Naive thymus-derived CD8-positive, alpha-beta T cell (primary cell): Measurements from ENCODE around the gene WFDC13. TPM values are rescaled to one million over a fixed set of nuclear protein-coding genes. Genes with fewer than 3 reads are reported as not detected.
"Not testable (repeated sequence)": the region's sequence is repeated elsewhere in the genome, so short reads cannot be mapped to it uniquely, and the experiment has no call there.

ENCODE experiments used
- ATAC-seq, 2 donors: fragments of 150-1000 bp; cut with Tn5 transposase in 1 of 2; sonication (Bioruptor Pico), chemical (Tn5 transposase) in 1 of 2; 1 replicate in 1 of 2; 2 replicates in 1 of 2; pipeline ENCODE4 v1.10.0; 2021; ENCODE audit warnings: mild to moderate bottlenecking in 2 of 2, moderate library complexity in 2 of 2
- POLR2A ChIA-PET: fragments of 350-600 bp; sonication (Branson Sonifier 250); formaldehyde crosslinking; loops from one replicate; lab custom pipeline; 2021; ENCODE audit warnings: antibody characterized with exemption; lab: Charles Lee
- DNase-seq, 10 donors: peaks; one replicate each; pipeline versions ENCODE4 v3.0.0 to v3.0.0-alpha.2; 2020 to 2022
- H3K27ac Mint-ChIP-seq, 10 donors: one replicate each; pipeline ENCODE4 v1.8.0; 2020 to 2022; ENCODE audit warnings: mild to moderate bottlenecking in 10 of 10, mixed read lengths in 10 of 10, moderate library complexity in 4 of 10, inconsistent platforms in 1 of 10
- H3K27me3 Mint-ChIP-seq, 5 donors: one replicate each; pipeline ENCODE4 v1.8.0; 2021 to 2022; ENCODE audit warnings: mixed read lengths in 5 of 5
- H3K36me3 Mint-ChIP-seq, 3 donors: one replicate each; pipeline ENCODE4 v1.8.0; 2020 to 2022; ENCODE audit warnings: mixed read lengths in 3 of 3, mild to moderate bottlenecking in 2 of 3, inconsistent platforms in 1 of 3
- H3K4me1 Mint-ChIP-seq, 4 donors: one replicate each; pipeline ENCODE4 v1.8.0; 2021 to 2022; ENCODE audit warnings: mixed read lengths in 4 of 4
- H3K4me3 Mint-ChIP-seq, 10 donors: one replicate each; pipeline ENCODE4 v1.8.0; 2020 to 2022; ENCODE audit warnings: mild to moderate bottlenecking in 10 of 10, mixed read lengths in 10 of 10, moderate library complexity in 6 of 10, inconsistent platforms in 1 of 10
- H3K9me3 Mint-ChIP-seq, 9 donors: one replicate each; pipeline ENCODE4 v1.8.0; 2020 to 2022; ENCODE audit warnings: mixed read lengths in 9 of 9, mild to moderate bottlenecking in 3 of 9, inconsistent platforms in 1 of 9, moderate library complexity in 1 of 9
- polyA plus RNA-seq, 3 donors: library from polyadenylated mRNA; unstranded; fragments of 300-500 nt; fragmentation: Illumina TruSeq; gene quantifications; one replicate each; pipeline ENCODE4 v1.2.3, GENCODE V29; 2021
- total RNA-seq, 8 experiments: library from RNA in 2 of 8; stranded (reverse) in 2 of 8; gene quantifications; one replicate each; pipeline ENCODE4 v1.2.3 and lab custom pipeline; 2021 to 2026

WFDC13 gene
- total RNA-seq (not detected), polyA plus RNA-seq (not detected), total RNA-seq (lab: John Stamatoyannopoulos, UW) (0 reads per million in 6 experiments)

DNA sequence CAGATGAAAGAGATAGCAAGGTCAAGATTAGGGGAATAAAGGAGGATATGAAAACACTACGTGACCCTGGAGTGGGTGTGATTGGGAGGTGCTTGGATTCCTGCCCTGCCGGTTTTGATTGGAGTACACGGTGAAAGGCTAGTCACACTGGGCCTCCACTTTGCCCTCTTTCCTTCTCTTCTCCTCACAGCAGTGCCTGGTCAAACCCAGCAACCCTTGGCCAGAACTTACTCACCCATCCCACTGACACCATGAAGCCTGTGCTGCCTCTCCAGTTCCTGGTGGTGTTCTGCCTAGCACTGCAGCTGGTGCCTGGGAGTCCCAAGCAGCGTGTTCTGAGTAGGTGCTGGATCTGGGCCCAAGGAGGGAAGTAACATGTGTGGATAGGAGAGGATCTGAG lies at the start of gene WFDC13:
Gene WFDC13 (plus strand): TSS at position 166 of the 400 bp plus-strand sequence. CDS start 86 bp downstream, at position 252.
- no peaks in the 10 kb centered on the region for H3K9me3 Mint-ChIP-seq
- ATAC-seq (no peak), DNase-seq (no peak)
- H3K4me1 Mint-ChIP-seq: no peaks in the 10 kb centered on the region
- peaks cover 2 to 19% (median 15%) of the 10 kb centered on the region in 5 donors for H3K27me3 Mint-ChIP-seq
- H3K36me3 Mint-ChIP-seq: no peaks in the 10 kb centered on the region
- POLR2A ChIA-PET: no interaction called here
- no peak within 1 kb of the TSS for H3K4me3 Mint-ChIP-seq
- no peak within 1 kb of the TSS for H3K27ac Mint-ChIP-seq

GRCh38 chr20:45657038-45657437 lies 44.8 kb upstream of the WFDC13 start:
- ATAC-seq, H3K4me3 Mint-ChIP-seq, DNase-seq, H3K9me3 Mint-ChIP-seq, H3K36me3 Mint-ChIP-seq, H3K4me1 Mint-ChIP-seq, H3K27ac Mint-ChIP-seq, POLR2A ChIA-PET: not testable (repeated sequence)
- peaks cover 1 to 20% (median 6%) of the 10 kb centered on the region in 5 donors for H3K27me3 Mint-ChIP-seq

DNA sequence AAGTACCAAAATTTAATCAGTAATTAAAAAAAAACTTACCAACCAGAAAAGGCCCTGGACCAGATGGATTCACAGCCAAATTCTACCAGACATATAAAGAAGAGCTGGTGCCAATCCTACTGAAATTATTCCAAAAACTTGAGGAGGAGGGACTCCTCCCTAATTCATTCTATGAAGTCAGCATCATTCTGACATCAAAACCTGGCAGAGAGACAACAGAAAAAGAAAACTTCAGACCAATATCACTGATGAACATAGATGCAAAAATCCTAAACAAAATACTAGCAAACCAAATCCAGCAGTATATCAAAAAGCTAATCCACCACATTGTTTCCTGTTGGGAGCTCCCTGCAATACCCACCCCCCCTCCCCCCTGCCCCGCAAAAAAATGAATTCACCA lies 31.7 kb upstream of the WFDC13 start, which contains the start of gene WFDC11:
Gene WFDC11 (minus strand): TSS at position 101 of the 400 bp plus-strand sequence. CDS start 19,639 bp downstream, outside the sequence.
- Mint-ChIP-seq H3K36me3 (peaks cover 0 to 2% (median 0%) of the 10 kb centered on the region in 3 donors), H3K4me1 (no peaks in the 10 kb centered on the region), H3K27ac (no peak within 1 kb of the TSS), H3K9me3 (peaks cover 0 to 8% (median 2%) of the 10 kb centered on the region in 9 donors), H3K4me3 (no peak within 1 kb of the TSS), H3K27me3 (peaks cover 20 to 43% (median 28%) of the 10 kb centered on the region in 5 donors)
- no peak for ATAC-seq
- DNase-seq: no peak
- POLR2A ChIA-PET: interaction anchor here (0.6 kb wide), 1 partner anchor 142 kb away, joined by 4 read pairs; no protein-coding TSS in a partner anchor

DNA sequence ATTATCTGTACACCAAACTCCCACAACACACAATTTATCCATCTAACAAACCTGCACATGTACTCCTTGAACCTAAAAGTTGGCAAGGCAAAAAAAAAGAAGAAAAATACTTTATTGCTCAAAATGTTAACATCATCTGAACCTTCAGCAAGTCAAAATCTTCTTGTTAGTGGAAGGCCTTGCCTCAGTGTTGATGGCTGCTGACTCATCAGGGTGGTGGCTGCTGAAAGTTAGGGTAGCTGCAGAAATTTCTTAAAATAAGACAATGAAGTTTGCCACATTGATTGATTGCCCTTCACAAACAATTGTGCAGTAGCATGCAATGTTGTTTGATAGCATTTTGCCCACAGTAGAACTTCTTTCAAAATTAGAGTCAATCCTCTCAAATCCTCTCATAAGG lies 29.1 kb upstream of the WFDC13 start:
- H3K4me1 Mint-ChIP-seq: no peaks in the 10 kb centered on the region
- no peak for DNase-seq
- ATAC-seq: no peak
- no peak overlapping the region for H3K27ac Mint-ChIP-seq
- H3K4me3 Mint-ChIP-seq: no peak overlapping the region
- H3K36me3 Mint-ChIP-seq: peaks cover 0 to 15% (median 2%) of the 10 kb centered on the region in 3 donors
- POLR2A ChIA-PET: no interaction called here
- peaks cover 9 to 26% (median 13%) of the 10 kb centered on the region in 9 donors for H3K9me3 Mint-ChIP-seq
- H3K27me3 Mint-ChIP-seq: peaks cover 11 to 42% (median 29%) of the 10 kb centered on the region in 5 donors

GRCh38 chr20:45679650-45680049 lies 22.2 kb upstream of the WFDC13 start:
- POLR2A ChIA-PET: no interaction called here
- H3K4me1 Mint-ChIP-seq: no peaks in the 10 kb centered on the region
- peaks cover 2 to 54% (median 14%) of the 10 kb centered on the region in 5 donors for H3K27me3 Mint-ChIP-seq
- H3K9me3 Mint-ChIP-seq: peaks cover 16 to 54% (median 37%) of the 10 kb centered on the region in 9 donors
- DNase-seq: no peak
- H3K27ac Mint-ChIP-seq: no peak overlapping the region
- peaks cover 0 to 41% (median 9%) of the 10 kb centered on the region in 3 donors for H3K36me3 Mint-ChIP-seq
- no peak for ATAC-seq
- H3K4me3 Mint-ChIP-seq: no peak overlapping the region

GRCh38 chr20:45685896-45686295 lies 15.9 kb upstream of the WFDC13 start:
- DNase-seq (no peak), ATAC-seq (no peak)
- H3K27ac Mint-ChIP-seq: no peak overlapping the region
- H3K4me3 Mint-ChIP-seq: no peak overlapping the region
- POLR2A ChIA-PET: no interaction called here
- H3K4me1 Mint-ChIP-seq: no peaks in the 10 kb centered on the region
- peaks cover 0 to 11% (median 0%) of the 10 kb centered on the region in 9 donors for H3K9me3 Mint-ChIP-seq
- H3K27me3 Mint-ChIP-seq: peaks cover 2 to 43% (median 9%) of the 10 kb centered on the region in 5 donors
- H3K36me3 Mint-ChIP-seq: no peaks in the 10 kb centered on the region

- H3K27me3 Mint-ChIP-seq: peaks cover 18 to 37% (median 27%) of the 10 kb centered on the region in 5 donors
- H3K4me1 Mint-ChIP-seq, H3K36me3 Mint-ChIP-seq, POLR2A ChIA-PET, H3K27ac Mint-ChIP-seq, H3K4me3 Mint-ChIP-seq, H3K9me3 Mint-ChIP-seq, DNase-seq, ATAC-seq: not testable (repeated sequence)
Measured at GRCh38 chr20:45693346-45693745, 8.5 kb upstream of the WFDC13 start.

- no peaks in the 10 kb centered on the region for H3K36me3 Mint-ChIP-seq
- peaks cover 0 to 6% (median 0%) of the 10 kb centered on the region in 9 donors for H3K9me3 Mint-ChIP-seq
- H3K4me1 Mint-ChIP-seq: no peaks in the 10 kb centered on the region
- H3K27me3 Mint-ChIP-seq: peaks cover 17 to 34% (median 25%) of the 10 kb centered on the region in 5 donors
- no peak for DNase-seq
- no peak overlapping the region for H3K4me3 Mint-ChIP-seq
- H3K27ac Mint-ChIP-seq: no peak overlapping the region
- ATAC-seq: no peak
- POLR2A ChIA-PET: no interaction called here
Measured at GRCh38 chr20:45695496-45695895, 6.3 kb upstream of the WFDC13 start.

DNA sequence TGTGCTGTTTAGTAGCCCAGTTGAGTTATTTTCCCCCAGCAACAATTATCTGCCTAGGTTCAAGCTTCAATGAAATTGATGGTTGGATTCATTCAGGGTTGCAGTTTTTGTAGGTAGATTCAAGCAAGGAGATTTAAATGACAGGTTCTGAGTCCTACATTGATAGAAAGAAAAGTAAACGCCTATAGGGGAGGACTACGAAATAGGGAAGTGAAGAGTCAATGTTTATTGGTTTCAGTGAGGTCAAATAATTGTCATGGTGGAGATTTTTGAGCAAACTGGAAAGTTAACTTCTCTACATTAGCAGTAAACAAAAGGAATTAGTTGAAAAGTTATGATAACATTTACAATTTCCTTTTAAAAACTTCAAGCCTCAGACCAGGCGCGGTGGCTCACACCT lies 734 bp upstream of the WFDC13 start:
- ATAC-seq (no peak), DNase-seq (no peak)
- H3K4me1 Mint-ChIP-seq: no peaks in the 10 kb centered on the region
- peaks cover 4 to 18% (median 17%) of the 10 kb centered on the region in 5 donors for H3K27me3 Mint-ChIP-seq
- POLR2A ChIA-PET: no interaction called here
- no peaks in the 10 kb centered on the region for H3K36me3 Mint-ChIP-seq
- H3K4me3 Mint-ChIP-seq: no peak overlapping the region
- H3K9me3 Mint-ChIP-seq: no peaks in the 10 kb centered on the region
- H3K27ac Mint-ChIP-seq: no peak overlapping the region

DNA sequence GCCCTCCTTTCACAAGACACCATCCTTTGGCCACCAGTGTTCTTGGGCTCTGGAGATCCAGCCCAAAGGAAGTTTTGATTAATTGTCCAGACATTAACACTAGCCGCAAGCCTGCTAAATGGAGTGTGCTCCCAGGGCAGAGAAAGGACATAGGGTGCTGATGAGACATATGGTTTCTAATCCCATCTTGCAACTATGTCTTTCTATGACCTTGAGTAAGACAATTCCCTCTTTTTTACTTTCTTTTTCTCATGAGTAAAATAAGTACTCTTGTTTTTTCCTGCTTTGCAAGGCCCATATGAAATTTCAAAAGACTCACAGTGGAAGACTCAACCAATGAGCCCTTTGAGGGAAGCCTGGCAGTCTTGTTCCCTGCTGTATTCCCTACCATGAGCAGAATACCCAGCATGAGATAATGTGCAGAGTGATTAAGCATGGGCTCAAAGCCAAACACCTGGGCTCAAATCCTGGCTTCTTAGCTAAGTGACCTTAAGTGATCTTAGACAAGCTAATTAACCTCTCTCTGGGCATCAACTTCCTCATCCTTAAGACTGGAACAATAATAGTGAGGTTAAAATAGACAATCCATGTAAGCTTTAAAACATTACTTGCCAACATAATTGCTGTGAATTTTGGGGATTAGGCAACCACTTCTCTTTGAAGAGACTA lies 3.3 kb downstream of the WFDC13 start, which contains the start of gene WFDC10B:
Gene WFDC10B (minus strand): TSS at position 51 of the 669 bp plus-strand sequence. CDS start 19,027 bp downstream, outside the sequence.
- Mint-ChIP-seq H3K27me3 (peaks cover 3 to 38% (median 24%) of the 10 kb centered on the region in 5 donors), H3K4me3 (no peak within 1 kb of the TSS), H3K4me1 (no peaks in the 10 kb centered on the region), H3K36me3 (no peaks in the 10 kb centered on the region), H3K27ac (peak within 1 kb of the TSS in 1 of 10 donors; percentile 36), H3K9me3 (no peaks in the 10 kb centered on the region)
- DNase-seq (no peak), ATAC-seq (no peak)
- POLR2A ChIA-PET: no interaction called here

DNA sequence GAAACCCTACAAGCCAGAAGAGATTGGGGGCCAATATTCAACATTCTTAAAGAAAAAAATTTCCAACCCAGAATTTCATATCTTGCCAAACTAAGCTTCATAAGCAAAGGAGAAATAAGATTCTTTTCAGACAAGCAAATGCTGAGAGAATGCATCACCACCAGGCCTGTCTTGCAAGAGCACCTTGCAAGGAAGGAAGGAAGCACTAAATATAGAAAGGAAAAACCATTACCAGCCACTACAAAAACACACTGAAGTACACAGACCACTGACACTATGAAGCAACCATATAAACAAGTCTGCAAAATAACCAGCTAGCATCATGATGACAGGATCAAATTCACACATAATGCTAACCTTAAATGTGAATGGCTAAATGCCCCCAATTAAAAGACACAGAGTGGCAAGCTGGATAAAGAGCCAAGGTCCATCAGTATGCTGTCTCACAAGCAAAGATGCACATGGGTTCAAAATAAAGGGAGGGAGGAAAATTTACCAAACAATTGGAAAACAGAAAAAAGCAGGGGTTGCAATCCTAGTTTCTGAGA lies 14.4 kb downstream of the WFDC13 start:
- Mint-ChIP-seq H3K27ac (peak overlapping the region in 1 of 10 donors; percentile 37), H3K9me3 (peaks cover 0 to 18% (median 8%) of the 10 kb centered on the region in 9 donors), H3K4me3 (peak overlapping the region in 2 of 10 donors; percentile 12 to 26), H3K27me3 (peaks cover 0 to 34% (median 8%) of the 10 kb centered on the region in 5 donors), H3K4me1 (peaks cover 0 to 18% (median 4%) of the 10 kb centered on the region in 4 donors)
- POLR2A ChIA-PET, H3K36me3 Mint-ChIP-seq, ATAC-seq: not testable (repeated sequence)
- DNase-seq: peak in 1 of 10 donors; percentile 2

GRCh38 chr20:45722047-45722446 lies 20.2 kb downstream of the WFDC13 start, which contains the start of gene SPINT4:
SPINT4 (plus strand) TSS chr20:45722347; CDS start chr20:45722368, 21 bp downstream.
- H3K36me3 Mint-ChIP-seq: peaks cover 0 to 2% (median 0%) of the 10 kb centered on the region in 3 donors
- H3K27ac Mint-ChIP-seq: no peak within 1 kb of the TSS
- ATAC-seq (no peak), DNase-seq (no peak)
- H3K27me3 Mint-ChIP-seq: peaks cover 4 to 45% (median 18%) of the 10 kb centered on the region in 5 donors
- H3K4me3 Mint-ChIP-seq: no peak within 1 kb of the TSS
- H3K4me1 Mint-ChIP-seq: no peaks in the 10 kb centered on the region
- POLR2A ChIA-PET: no interaction called here
- peaks cover 0 to 7% (median 2%) of the 10 kb centered on the region in 9 donors for H3K9me3 Mint-ChIP-seq

DNA sequence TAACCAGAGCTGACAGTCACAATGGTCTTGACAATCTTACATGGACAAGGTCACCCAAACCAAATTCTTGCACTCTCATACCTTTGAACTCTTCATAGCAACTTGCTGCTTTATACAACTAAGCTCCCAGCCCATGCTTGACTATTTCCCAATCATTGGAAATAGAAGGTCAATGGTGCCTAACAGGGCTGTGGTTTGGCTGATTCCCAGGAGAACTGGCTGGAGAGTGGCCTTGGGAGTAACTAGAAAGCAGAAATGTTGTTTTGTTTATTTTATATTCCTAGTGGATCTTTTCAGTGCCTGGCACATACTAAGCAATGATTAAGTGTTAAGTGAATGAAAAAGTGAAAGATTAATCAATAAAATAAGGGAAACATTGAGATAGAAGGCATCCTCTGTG lies 23.3 kb downstream of the WFDC13 start:
- ATAC-seq (no peak), DNase-seq (no peak)
- Mint-ChIP-seq H3K27me3 (peaks cover 4 to 34% (median 10%) of the 10 kb centered on the region in 5 donors), H3K27ac (no peak overlapping the region), H3K9me3 (peaks cover 0 to 5% (median 0%) of the 10 kb centered on the region in 9 donors), H3K4me3 (no peak overlapping the region), H3K4me1 (no peaks in the 10 kb centered on the region), H3K36me3 (no peaks in the 10 kb centered on the region)
- POLR2A ChIA-PET: no interaction called here
